OCI-LY7 (cell line): ENCODE data around the gene CCNB1IP1. TPM values are rescaled to one million over a fixed set of nuclear protein-coding genes. Genes with fewer than 3 reads are reported as not detected.

Source experiments
- BruUV-seq: library from RNA; stranded (reverse); fragments of 400-500 nt; replicated peaks from 2 replicates; lab custom pipeline; 2021; lab: Mats Ljungman, UMichigan
- CTCF ChIA-PET: fragments of 300-600 bp; sonication (Branson Sonifier 250); formaldehyde crosslinking; loops from one replicate; lab custom pipeline; 2022; ENCODE audit warnings: antibody characterized with exemption; ENCODE audit not compliant: unreplicated experiment; lab: Charles Lee
- POLR2A ChIA-PET: fragments of 300-600 bp; sonication (Branson Sonifier 250); formaldehyde crosslinking; loops from one replicate; lab custom pipeline; 2022; ENCODE audit warnings: antibody characterized with exemption; lab: Charles Lee
- DNase-seq: peaks from one replicate; pipeline ENCODE4 v3.0.0-alpha.2; 2015; ENCODE audit warnings: low spot score
- H2AFZ ChIP-seq: fragments of 200-600 bp; sonication (generic), shearing (Covaris generic); 2 replicates; pipeline ENCODE4 v1.6.1; 2014; ENCODE audit warnings: mild to moderate bottlenecking, antibody characterized with exemption, low read length, moderate library complexity
- H3K27ac ChIP-seq: fragments of 200-600 bp; sonication (generic); 2 replicates; pipeline ENCODE4 v1.5.1; 2014; ENCODE audit warnings: mixed run types, low read depth, mild to moderate bottlenecking, moderate library complexity, low read length, inconsistent platforms; ENCODE audit not compliant: poor library complexity, severe bottlenecking
- H3K36me3 ChIP-seq: fragments of 200-600 bp; sonication (generic); 2 replicates; pipeline ENCODE4 v1.6.1; 2014; ENCODE audit warnings: mild to moderate bottlenecking, antibody characterized with exemption, low read length, moderate library complexity, mixed read lengths; ENCODE audit not compliant: insufficient read depth
- H3K4me1 ChIP-seq: fragments of 200-600 bp; sonication (generic); 2 replicates; pipeline ENCODE4 v1.5.1; 2014; ENCODE audit warnings: mild to moderate bottlenecking, low read length; ENCODE audit not compliant: insufficient read depth, poor library complexity, severe bottlenecking
- H3K4me2 ChIP-seq: fragments of 200-600 bp; sonication (generic); 2 replicates; pipeline ENCODE4 v1.6.1; 2014; ENCODE audit warnings: mild to moderate bottlenecking, low read length
- H3K4me3 ChIP-seq: fragments of 200-600 bp; sonication (generic); 2 replicates; pipeline ENCODE4 v1.5.1; 2014; ENCODE audit warnings: mild to moderate bottlenecking, low read depth, low read length; ENCODE audit not compliant: poor library complexity, severe bottlenecking
- H3K79me2 ChIP-seq: fragments of 200-600 bp; sonication (generic); 2 replicates; pipeline ENCODE4 v1.6.1; 2016; ENCODE audit warnings: low read depth, mild to moderate bottlenecking, low read length, moderate library complexity, mixed read lengths; ENCODE audit not compliant: insufficient read depth
- H3K9me2 ChIP-seq: fragments of 200-600 bp; sonication (generic); 2 replicates; pipeline ENCODE4 v1.6.1; 2016; ENCODE audit warnings: mild to moderate bottlenecking, low read length, mixed read lengths; ENCODE audit not compliant: insufficient read depth
- H3K9me3 ChIP-seq: fragments of 200-600 bp; sonication (generic); 2 replicates; pipeline ENCODE4 v1.6.1; 2014; ENCODE audit warnings: mild to moderate bottlenecking, mixed run types, low read length, mixed read lengths
- H4K20me1 ChIP-seq: fragments of 200-600 bp; sonication (generic); 2 replicates; pipeline ENCODE4 v1.6.1; 2014; ENCODE audit warnings: mild to moderate bottlenecking, antibody characterized with exemption, low read length, moderate library complexity, mixed read lengths; ENCODE audit not compliant: insufficient read depth
- CTCF ChIP-seq: fragments of 200-600 bp; sonication (generic); conservative IDR thresholded peaks from 2 replicates; pipeline ENCODE4 v1.5.1; 2014; ENCODE audit warnings: mild to moderate bottlenecking, antibody characterized with exemption, low read length, moderate library complexity, mixed read lengths
- EZH2phosphoT487 ChIP-seq: fragments of 200-600 bp; sonication (generic); IDR thresholded peaks from 2 replicates; pipeline ENCODE4 v1.6.1; 2018; ENCODE audit warnings: low read depth, borderline replicate concordance, mild to moderate bottlenecking, mixed run types, antibody characterized with exemption, low read length, moderate library complexity, mixed read lengths
- intact Hi-C: fragments of 100-400 bp; cut with micrococcal nuclease; formaldehyde crosslinking; loops from one replicate; pipeline ENCODE4 v1.10.0; 2022; ENCODE audit not compliant: unreplicated experiment
- total RNA-seq, 2 experiments: library from RNA; depleted of rRNA in 1 of 2; stranded (reverse); fragments of >200 nt in 1 of 2; shearing (Covaris generic) in 1 of 2; gene quantifications; 2 replicates each; pipeline ENCODE4 v1.2.3, GENCODE V29; 2014 to 2022

Gene CCNB1IP1
- total RNA-seq, 2 experiments from 2014 or later = 46.5 to 58.5 TPM

GRCh38 chr14:20334017-20334416 is 938 bp upstream of the CCNB1IP1 start:
- Histone ChIP-seq H3K9me2 (no peaks in the 10 kb centered on the region), H3K4me3 (peak overlapping the region; percentile 83), H4K20me1 (peaks cover 6% of the 10 kb centered on the region; the same call in 1 of the 2 replicates), H3K27ac (peak overlapping the region; percentile 67), H3K4me2 (peak overlapping the region; percentile 79), H3K9me3 (no peaks in the 10 kb centered on the region), H3K36me3 (peaks cover 17% of the 10 kb centered on the region; the same call in 1 of the 2 replicates), H3K4me1 (peaks cover 42% of the 10 kb centered on the region), H3K79me2 (peaks cover 52% of the 10 kb centered on the region), H2AFZ (peak overlapping the region; percentile 81; the same call in 1 of the 2 replicates)
- intact Hi-C loops = no loop called here
- no TSS peak for BruUV-seq
- DNase-seq = no peak
- ChIA-PET CTCF (interaction anchor here (0.6 kb wide), 1 partner anchor 9 kb away, joined by 3 read pairs; no protein-coding TSS in a partner anchor), POLR2A (interaction anchor here (0.9 to 2.7 kb wide), 7 partner anchors 8 to 350 kb away, joined by 3 to 73 read pairs (median 4); partner anchors contain the start of genes APEX1, PARP2, PIP4P1 and RNASE4)
- TF ChIP-seq CTCF = no peak
- no peak for TF ChIP-seq EZH2phosphoT487

- Histone ChIP-seq H3K79me2 (peaks cover 57% of the 10 kb centered on the region), H3K36me3 (peaks cover 23% of the 10 kb centered on the region; the same call in 1 of the 2 replicates), H3K4me1 (peaks cover 47% of the 10 kb centered on the region), H3K4me3 (peak overlapping the region; percentile 83), H3K27ac (peak overlapping the region; percentile 67), H3K9me2 (no peaks in the 10 kb centered on the region), H2AFZ (peak overlapping the region; percentile 81), H3K4me2 (peak overlapping the region; percentile 79), H4K20me1 (peaks cover 6% of the 10 kb centered on the region; the same call in 1 of the 2 replicates), H3K9me3 (no peaks in the 10 kb centered on the region)
- no peak for DNase-seq
- BruUV-seq = TSS peak; percentile 96
- no peak for TF ChIP-seq EZH2phosphoT487
- TF ChIP-seq CTCF = no peak
- POLR2A ChIA-PET = interaction anchor here (0.7 to 2.7 kb wide), 11 partner anchors 9 to 351 kb away, joined by 3 to 73 read pairs (median 4); partner anchors contain the start of genes APEX1, PARP2, PIP4P1 and RNASE4
- CTCF ChIA-PET = interaction anchor here (0.6 to 1.8 kb wide), 3 partner anchors 9 to 638 kb away, joined by 4 to 11 read pairs (median 5); partner anchors contain the start of genes PARP2 and PIP4P1
- intact Hi-C loops = loop anchor here (1.0 kb wide), 1 partner anchor 10 kb away; the partner anchor contains the start of gene PARP2
These were observed 389 bp upstream of the CCNB1IP1 start for GRCh38 chr14:20333494-20333841.

DNA sequence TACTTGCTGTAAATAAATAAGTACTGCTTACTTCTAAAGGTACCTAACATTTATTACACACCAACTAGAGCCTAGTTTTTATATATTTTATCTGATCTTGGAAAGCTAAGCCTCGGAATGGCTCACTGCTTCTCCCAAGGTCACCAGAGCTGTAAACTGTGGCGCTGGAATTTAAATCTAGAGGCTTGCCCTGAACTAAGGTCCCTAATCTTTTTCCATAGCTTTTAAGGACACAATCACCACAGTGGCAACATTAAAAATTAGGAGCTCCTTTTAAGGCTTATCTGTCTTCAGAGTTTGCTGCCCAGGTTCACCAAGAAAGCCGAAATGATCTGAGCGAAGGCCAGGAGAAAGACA is 670 bp downstream of the CCNB1IP1 start:
- BruUV-seq = no TSS peak
- ChIA-PET CTCF (interaction anchor here (0.6 to 1.8 kb wide), 5 partner anchors 9 to 212 kb away, joined by 3 to 11 read pairs (median 3); partner anchors contain the start of genes PARP2 and PIP4P1), POLR2A (interaction anchor here (1.1 to 2.7 kb wide), 6 partner anchors 10 to 278 kb away, joined by 3 to 73 read pairs (median 7); partner anchors contain the start of genes PARP2 and PIP4P1)
- peaks cover 32% of the 10 kb centered on the region; the same call in 1 of the 2 replicates for H3K36me3 ChIP-seq
- no peaks in the 10 kb centered on the region for H3K9me2 ChIP-seq
- peaks cover 57% of the 10 kb centered on the region for H3K4me1 ChIP-seq
- H4K20me1 ChIP-seq = peaks cover 15% of the 10 kb centered on the region; the same call in 1 of the 2 replicates
- H3K4me2 ChIP-seq = peak overlapping the region; percentile 79
- H3K27ac ChIP-seq = peak overlapping the region; percentile 67
- no peaks in the 10 kb centered on the region for H3K9me3 ChIP-seq
- peak overlapping the region; percentile 83 for H3K4me3 ChIP-seq
- peaks cover 68% of the 10 kb centered on the region for H3K79me2 ChIP-seq
- no peak for DNase-seq
- H2AFZ ChIP-seq = peak overlapping the region; percentile 81
- intact Hi-C loops = no loop called here
- TF ChIP-seq EZH2phosphoT487 (no peak), CTCF (no peak)
